IMR-90 (cell line): ENCODE data around the gene ACOXL. TPM values are rescaled to one million over a fixed set of nuclear protein-coding genes. Genes with fewer than 3 reads are reported as not detected.

Experiments used
- ATAC-seq: fragments of 200-7000 bp; cut with Tn5 transposase; 2 replicates; pipeline ENCODE4 v1.9.1; 2020; ENCODE audit warnings: low read depth, mild to moderate bottlenecking, moderate library complexity
- BruUV-seq: library from RNA; stranded (reverse); fragments of 400-500 nt; replicated peaks from 2 replicates; lab custom pipeline; 2021; lab: Mats Ljungman, UMichigan
- CTCF ChIA-PET: fragments of 300-600 bp; formaldehyde crosslinking; extraction: SDS; loops from one replicate; lab custom pipeline; 2021; ENCODE audit warnings: antibody characterized with exemption; lab: Yijun Ruan, JAX
- POLR2A ChIA-PET: fragments of 300-600 bp; sonication (Branson Sonifier 250); formaldehyde crosslinking; loops from one replicate; lab custom pipeline; 2022; ENCODE audit warnings: antibody characterized with exemption; ENCODE audit not compliant: unreplicated experiment; lab: Charles Lee
- DNase-seq: peaks from one replicate; pipeline ENCODE4 v3.0.0; 2013
- H2AFZ ChIP-seq: replicated peaks from 2 replicates; pipeline ENCODE3; 2013; ENCODE audit warnings: low read length, mild to moderate bottlenecking; ENCODE audit not compliant: poor library complexity
- H2AK5ac ChIP-seq: 2 replicates; pipeline ENCODE4 v1.6.1; 2013; ENCODE audit warnings: low read depth, low read length, inconsistent platforms
- H2AK9ac ChIP-seq: replicated peaks from 2 replicates; pipeline ENCODE3; 2013; ENCODE audit warnings: mild to moderate bottlenecking, low read depth, low read length, moderate library complexity; ENCODE audit not compliant: poor library complexity
- H2BK120ac ChIP-seq: 2 replicates; pipeline ENCODE4 v1.6.1; 2013; ENCODE audit warnings: low read depth, low read length, inconsistent platforms
- H2BK15ac ChIP-seq: 3 replicates; pipeline ENCODE4 v1.6.1; 2013; ENCODE audit warnings: low read depth, low read length, inconsistent platforms
- H2BK20ac ChIP-seq: 2 replicates; pipeline ENCODE4 v1.6.1; 2013; ENCODE audit warnings: low read depth, mild to moderate bottlenecking, inconsistent platforms, low read length, moderate library complexity
- H2BK5ac ChIP-seq: 2 replicates; pipeline ENCODE4 v1.6.1; 2013; ENCODE audit warnings: mild to moderate bottlenecking, low read depth, low read length, inconsistent platforms; ENCODE audit not compliant: poor library complexity, severe bottlenecking
- H3K14ac ChIP-seq: replicated peaks from 2 replicates; pipeline ENCODE4 v1.6.1; 2013; ENCODE audit warnings: low read depth, low read length, inconsistent platforms
- H3K18ac ChIP-seq: 2 replicates; pipeline ENCODE4 v1.6.1; 2013; ENCODE audit warnings: low read depth, low read length, control low read depth
- H3K23ac ChIP-seq: 2 replicates; pipeline ENCODE4 v1.6.1; 2013; ENCODE audit warnings: low read depth, low read length, inconsistent platforms
- H3K27ac ChIP-seq: 2 replicates; pipeline ENCODE4 v1.5.1; 2013; ENCODE audit warnings: mild to moderate bottlenecking, control low read depth, low read length; ENCODE audit not compliant: insufficient read depth
- H3K27me3 ChIP-seq: 2 replicates; pipeline ENCODE4 v1.6.1; 2013; ENCODE audit warnings: low read length; ENCODE audit not compliant: control insufficient read depth, insufficient read depth
- H3K36me3 ChIP-seq: 2 replicates; pipeline ENCODE4 v1.6.1; 2013; ENCODE audit warnings: low read length, mixed read lengths; ENCODE audit not compliant: control insufficient read depth, insufficient read depth
- H3K4ac ChIP-seq: 2 replicates; pipeline ENCODE4 v1.6.1; 2013; ENCODE audit warnings: low read depth, low read length, inconsistent platforms
- H3K4me1 ChIP-seq: 2 replicates; pipeline ENCODE4 v1.6.1; 2013; ENCODE audit warnings: low read length, mixed read lengths; ENCODE audit not compliant: control insufficient read depth, insufficient read depth
- H3K4me2 ChIP-seq: 2 replicates; pipeline ENCODE4 v1.6.1; 2013; ENCODE audit warnings: low read depth, mild to moderate bottlenecking, control low read depth, low read length, moderate library complexity
- H3K4me3 ChIP-seq: 2 replicates; pipeline ENCODE4 v1.5.1; 2013; ENCODE audit warnings: low read depth, mild to moderate bottlenecking, control low read depth, low read length, moderate library complexity; ENCODE audit not compliant: insufficient read depth
- H3K56ac ChIP-seq: 2 replicates; pipeline ENCODE4 v1.6.1; 2013; ENCODE audit warnings: low read length, inconsistent platforms; ENCODE audit not compliant: insufficient read depth; ENCODE audit errors: extremely low read depth
- H3K79me1 ChIP-seq, 2 experiments: 2 replicates each; pipeline ENCODE4 v1.6.1; 2013; ENCODE audit warnings: low read length in 2 of 2, inconsistent platforms in 1 of 2, low read depth in 1 of 2
- H3K9ac ChIP-seq: 2 replicates; pipeline ENCODE4 v1.6.1; 2013; ENCODE audit warnings: low read depth, low read length, control low read depth
- H3K9me1 ChIP-seq: 2 replicates; pipeline ENCODE4 v1.6.1; 2013; ENCODE audit warnings: low read length, inconsistent platforms; ENCODE audit not compliant: insufficient read depth
- H3K9me3 ChIP-seq: 2 replicates; pipeline ENCODE4 v1.6.1; 2013; ENCODE audit warnings: low read length; ENCODE audit not compliant: control insufficient read depth, insufficient read depth
- H4K20me1 ChIP-seq: 2 replicates; pipeline ENCODE4 v1.6.1; 2013; ENCODE audit warnings: low read length, inconsistent platforms; ENCODE audit not compliant: insufficient read depth
- H4K5ac ChIP-seq: 2 replicates; pipeline ENCODE4 v1.6.1; 2013; ENCODE audit warnings: mild to moderate bottlenecking, low read depth, low read length, control low read depth
- H4K8ac ChIP-seq, 2 experiments: 2 replicates each; pipeline ENCODE4 v1.6.1; 2013; ENCODE audit warnings: low read depth in 2 of 2, low read length in 2 of 2, control low read depth in 1 of 2, inconsistent platforms in 1 of 2
- H4K91ac ChIP-seq: 2 replicates; pipeline ENCODE4 v1.6.1; 2013; ENCODE audit warnings: low read depth, low read length, inconsistent platforms; ENCODE audit not compliant: insufficient read depth
- CHD1 ChIP-seq: IDR thresholded peaks from 2 replicates; pipeline ENCODE4 v1.6.1; 2012; ENCODE audit warnings: low read depth, low read length, improper control_type of control experiment
- FOS ChIP-seq: fragments of 150-350 bp; IDR thresholded peaks from 2 replicates; pipeline ENCODE4 v1.6.1; 2016; ENCODE audit warnings: low read depth, low read length
- MAZ ChIP-seq: IDR thresholded peaks from 2 replicates; pipeline ENCODE4 v1.6.1; 2012; ENCODE audit warnings: low read depth, mild to moderate bottlenecking, low read length, improper control_type of control experiment, moderate library complexity, borderline replicate concordance
- MXI1 ChIP-seq: IDR thresholded peaks from 2 replicates; pipeline ENCODE4 v1.6.1; 2012; ENCODE audit warnings: low read depth, mild to moderate bottlenecking, low read length, moderate library complexity, borderline replicate concordance
- POLR2A ChIP-seq: IDR thresholded peaks from 2 replicates; pipeline ENCODE4 v1.6.1; 2012; ENCODE audit warnings: mild to moderate bottlenecking, low read depth, low read length
- RAD21 ChIP-seq: IDR thresholded peaks from 2 replicates; pipeline ENCODE4 v1.6.1; 2012; ENCODE audit warnings: low read length, improper control_type of control experiment
- SMC3 ChIP-seq: fragments of 150-350 bp; IDR thresholded peaks from 2 replicates; pipeline ENCODE4 v1.6.1; 2016; ENCODE audit warnings: low read depth, mild to moderate bottlenecking, antibody characterized with exemption, low read length, moderate library complexity
- WGBS, 2 experiments: methylation state at CpG; one replicate each; pipeline versions ENCODE4 v1.1.5 to v1.1.7; 2013; ENCODE audit warnings: missing lambda C conversion rate in 2 of 2; ENCODE audit not compliant: insufficient read length in 1 of 2; ENCODE audit errors: extremely low coverage in 2 of 2; 5-methylcytosine and 5-hydroxymethylcytosine counted together
- dilution Hi-C: fragments of 300-500 bp; cut with HindIII; formaldehyde crosslinking; loops from one replicate; pipeline ENCODE4 v1.14.3; 2018; ENCODE audit warnings: low sequenced_read_pairs; ENCODE audit not compliant: unreplicated experiment
- in situ Hi-C: fragments of 300-500 bp; cut with MboI; formaldehyde crosslinking; loops from 3 replicates; pipeline ENCODE4 v1.14.3; 2019; ENCODE audit warnings: low sequenced_read_pairs, inconsistent platforms, mixed read lengths
- intact Hi-C: fragments of 100-400 bp; cut with micrococcal nuclease; formaldehyde crosslinking; loops from 2 replicates; pipeline ENCODE4 v1.10.0; 2022
- polyA plus RNA-seq, 3 experiments: library from polyadenylated mRNA; depleted of rRNA; stranded (reverse); fragments of >200 nt; gene quantifications; 2 replicates each; pipeline ENCODE4 v1.2.3, GENCODE V29; 2012; ENCODE audit warnings: low replicate concordance in 1 of 3
- total RNA-seq: library from RNA; depleted of rRNA; stranded (reverse); fragments of >200 nt; gene quantifications from 2 replicates; pipeline ENCODE4 v1.2.3, GENCODE V29; 2012
- TF ChIP-seq, protein P1 (sequence below): conservative IDR thresholded peaks from 2 replicates; pipeline ENCODE4 v1.5.1; 2012; ENCODE audit warnings: mild to moderate bottlenecking, low read depth, low read length, improper control_type of control experiment
- TF ChIP-seq, protein P2 (sequence below): fragments of 150-350 bp; IDR thresholded peaks from 2 replicates; pipeline ENCODE4 v1.6.1; 2016; ENCODE audit warnings: low read depth, mild to moderate bottlenecking, low read length, moderate library complexity, borderline replicate concordance
- TF ChIP-seq, protein P3 (sequence below): fragments of 150-350 bp; IDR thresholded peaks from 2 replicates; pipeline ENCODE4 v1.6.1; 2017; ENCODE audit warnings: mild to moderate bottlenecking, antibody characterized with exemption, low read length, low read depth

The ACOXL gene
- total and polyA plus RNA-seq, 2 of the 4 experiments (the other 2 are of a cell fraction), result not detected

DNA sequence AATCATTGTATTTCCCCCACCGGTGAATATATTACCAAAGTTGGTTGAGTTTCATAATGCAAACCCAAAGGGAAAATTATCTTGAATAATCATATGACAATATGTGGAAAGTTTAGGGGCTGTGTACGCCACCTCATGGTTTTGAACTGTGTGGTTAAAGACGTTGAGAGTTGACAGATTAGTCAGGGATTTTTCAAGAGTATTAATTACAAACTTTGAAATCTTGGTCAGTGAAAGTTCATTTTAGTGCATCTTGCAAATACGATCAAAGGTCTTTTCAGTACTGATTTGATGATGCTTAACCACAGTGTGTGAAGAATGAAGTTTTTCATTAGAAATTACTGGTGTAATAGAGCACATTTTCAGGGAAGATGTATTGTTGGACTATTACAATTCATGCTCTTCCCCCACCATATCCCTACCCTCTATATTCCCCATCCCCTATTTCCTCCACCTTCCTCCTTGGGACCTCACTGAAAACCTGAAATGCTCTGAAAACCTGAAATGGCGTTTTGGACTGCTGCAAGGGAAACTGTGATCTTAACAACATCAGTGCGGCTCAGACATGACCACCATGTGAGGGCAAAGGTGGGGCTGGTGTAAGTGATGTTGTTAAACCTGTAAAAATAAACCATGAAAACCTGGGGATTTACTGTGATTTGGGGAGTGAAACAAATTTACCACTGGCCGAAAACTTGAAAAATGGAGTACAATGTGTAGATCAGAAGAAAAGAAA, 383.8 kb downstream of the ACOXL start (continued):
- no peak for TF ChIP-seq MXI1

GRCh38 chr2:111116843-111117597, 384.6 kb downstream of the ACOXL start:
- Histone ChIP-seq H2BK5ac (no peak overlapping the region), H2AK9ac (peak overlapping the region; percentile 56), H2AFZ (peak overlapping the region; percentile 86), H2BK120ac (no peak overlapping the region), H3K4me3 (peak overlapping the region; percentile 31), H3K4ac (no peak overlapping the region), H4K5ac (no peak overlapping the region), H3K27me3 (peaks cover 39% of the 10 kb centered on the region), H3K23ac (no peak overlapping the region), H3K4me1 (peaks cover 2% of the 10 kb centered on the region), H2AK5ac (no peak overlapping the region), H3K9me1 (no peaks in the 10 kb centered on the region), H3K79me1 (peaks cover 0 to 2% of the 10 kb centered on the region in 2 experiments; a peak in 1 of 4 replicates), H3K14ac (no peak overlapping the region), H4K20me1 (peaks cover 13% of the 10 kb centered on the region; the same call in 1 of the 2 replicates), H2BK15ac (no peak overlapping the region), H3K56ac (no peak overlapping the region), H3K27ac (no peak overlapping the region), H4K91ac (no peak overlapping the region), H2BK20ac (no peak overlapping the region), H4K8ac (no peak overlapping the region), H3K9me3 (peaks cover 3% of the 10 kb centered on the region; the same call in 1 of the 2 replicates), H3K9ac (0 out of 2 replicates have a peak overlapping the region, but pooled peaks have one; percentile 2), H3K36me3 (no peaks in the 10 kb centered on the region), H3K18ac (no peak overlapping the region), H3K4me2 (peak overlapping the region; percentile 85)
- no TSS peak for BruUV-seq
- ATAC-seq (peak; percentile 60), DNase-seq (peak; percentile 71)
- dilution Hi-C loops, result no loop called here
- WGBS, 2 experiments, result 8% methylated on average over 7 of the region's 30 CpGs; no CpG with 5 or more reads in 1 of the 2 experiments
- ChIA-PET CTCF (interaction anchor here (1.1 to 1.2 kb wide), 2 partner anchors 559 to 584 kb away, joined by 3 to 6 read pairs; no protein-coding TSS in a partner anchor), POLR2A (no interaction called here)
- intact Hi-C loops, result loop anchor here (1.0 to 2.0 kb wide), 3 partner anchors 304 to 586 kb away; no protein-coding TSS in a partner anchor
- TF ChIP-seq CHD1 (no peak), SMC3 (peak; percentile 91), POLR2A (peak; percentile 30; the same call in 1 of the 2 replicates), MAZ (peak; percentile 77; the same call in 1 of the 2 replicates), RAD21 (peak; percentile 93), FOS (no peak)
- TF ChIP-seq, protein P1, sequence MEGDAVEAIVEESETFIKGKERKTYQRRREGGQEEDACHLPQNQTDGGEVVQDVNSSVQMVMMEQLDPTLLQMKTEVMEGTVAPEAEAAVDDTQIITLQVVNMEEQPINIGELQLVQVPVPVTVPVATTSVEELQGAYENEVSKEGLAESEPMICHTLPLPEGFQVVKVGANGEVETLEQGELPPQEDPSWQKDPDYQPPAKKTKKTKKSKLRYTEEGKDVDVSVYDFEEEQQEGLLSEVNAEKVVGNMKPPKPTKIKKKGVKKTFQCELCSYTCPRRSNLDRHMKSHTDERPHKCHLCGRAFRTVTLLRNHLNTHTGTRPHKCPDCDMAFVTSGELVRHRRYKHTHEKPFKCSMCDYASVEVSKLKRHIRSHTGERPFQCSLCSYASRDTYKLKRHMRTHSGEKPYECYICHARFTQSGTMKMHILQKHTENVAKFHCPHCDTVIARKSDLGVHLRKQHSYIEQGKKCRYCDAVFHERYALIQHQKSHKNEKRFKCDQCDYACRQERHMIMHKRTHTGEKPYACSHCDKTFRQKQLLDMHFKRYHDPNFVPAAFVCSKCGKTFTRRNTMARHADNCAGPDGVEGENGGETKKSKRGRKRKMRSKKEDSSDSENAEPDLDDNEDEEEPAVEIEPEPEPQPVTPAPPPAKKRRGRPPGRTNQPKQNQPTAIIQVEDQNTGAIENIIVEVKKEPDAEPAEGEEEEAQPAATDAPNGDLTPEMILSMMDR, result peak; percentile 92
- TF ChIP-seq, protein P2, sequence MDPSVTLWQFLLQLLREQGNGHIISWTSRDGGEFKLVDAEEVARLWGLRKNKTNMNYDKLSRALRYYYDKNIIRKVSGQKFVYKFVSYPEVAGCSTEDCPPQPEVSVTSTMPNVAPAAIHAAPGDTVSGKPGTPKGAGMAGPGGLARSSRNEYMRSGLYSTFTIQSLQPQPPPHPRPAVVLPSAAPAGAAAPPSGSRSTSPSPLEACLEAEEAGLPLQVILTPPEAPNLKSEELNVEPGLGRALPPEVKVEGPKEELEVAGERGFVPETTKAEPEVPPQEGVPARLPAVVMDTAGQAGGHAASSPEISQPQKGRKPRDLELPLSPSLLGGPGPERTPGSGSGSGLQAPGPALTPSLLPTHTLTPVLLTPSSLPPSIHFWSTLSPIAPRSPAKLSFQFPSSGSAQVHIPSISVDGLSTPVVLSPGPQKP, result no peak
- TF ChIP-seq, protein P3, sequence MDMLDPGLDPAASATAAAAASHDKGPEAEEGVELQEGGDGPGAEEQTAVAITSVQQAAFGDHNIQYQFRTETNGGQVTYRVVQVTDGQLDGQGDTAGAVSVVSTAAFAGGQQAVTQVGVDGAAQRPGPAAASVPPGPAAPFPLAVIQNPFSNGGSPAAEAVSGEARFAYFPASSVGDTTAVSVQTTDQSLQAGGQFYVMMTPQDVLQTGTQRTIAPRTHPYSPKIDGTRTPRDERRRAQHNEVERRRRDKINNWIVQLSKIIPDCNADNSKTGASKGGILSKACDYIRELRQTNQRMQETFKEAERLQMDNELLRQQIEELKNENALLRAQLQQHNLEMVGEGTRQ, result no peak
- in situ Hi-C loops, result loop anchor here (5.0 to 10.0 kb wide), 2 partner anchors 558 to 585 kb away; no protein-coding TSS in a partner anchor
